ENCODE measurements around the gene CDH4.
"Not testable (repeated sequence)": the region's sequence is repeated elsewhere in the genome, so short reads cannot be mapped to it uniquely, and the experiment has no call there.

The CDH4 gene

DNA sequence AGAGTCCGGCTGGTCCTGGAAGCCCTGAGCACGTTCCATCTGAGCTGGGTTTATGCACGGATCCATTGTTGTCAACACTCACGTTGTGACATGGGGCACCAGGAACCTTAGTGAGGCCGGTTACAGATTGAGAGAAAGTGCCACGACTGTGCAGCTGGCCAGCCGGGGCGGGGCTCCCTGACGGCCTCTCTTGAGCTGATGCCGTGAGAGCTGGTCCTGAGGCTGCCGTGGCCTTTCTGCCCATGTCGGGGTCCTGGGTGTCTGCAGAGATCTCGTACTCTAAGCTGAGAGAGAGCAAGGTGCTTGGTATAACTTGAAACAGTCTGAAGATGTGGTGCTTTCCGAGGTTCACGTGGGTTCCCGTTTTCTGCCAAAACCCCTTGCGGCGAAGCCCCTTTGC, 10.0 kb downstream of the CDH4 start:
- Mint-ChIP-seq H3K4me1 (ENCODE audit: low read depth) (no peaks in the 10 kb centered on the region), H3K4me3 (no peak overlapping the region), H3K27ac (no peak overlapping the region), H3K27me3 (ENCODE audit: low read depth) (no peaks in the 10 kb centered on the region), H3K36me3 (ENCODE audit: low read depth) (no peaks in the 10 kb centered on the region), H3K9me3 (peaks cover 3% of the 10 kb centered on the region)

DNA sequence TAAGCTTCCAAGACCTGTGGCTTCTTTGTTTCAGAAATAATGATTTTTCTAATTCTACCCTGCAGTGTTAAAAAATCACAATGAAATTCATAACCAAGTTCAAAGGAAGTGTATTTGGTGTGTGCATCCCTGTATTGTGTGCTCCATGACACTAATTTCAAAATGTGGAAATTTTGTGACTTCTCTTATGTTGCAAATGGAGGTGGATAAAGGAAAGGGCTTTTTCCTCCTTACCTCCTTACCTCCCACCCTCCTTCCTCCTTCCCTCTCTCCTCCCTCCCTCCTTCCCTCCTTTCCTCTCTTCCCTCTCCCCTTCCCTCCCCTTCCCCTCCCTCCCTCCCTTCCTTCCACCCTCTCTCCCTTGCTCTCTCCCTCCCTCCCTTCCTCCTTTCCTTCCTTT, 10.5 kb downstream of the CDH4 start:
- H3K4me3 Mint-ChIP-seq, result no peak overlapping the region

GRCh38 chr20:61263084-61263695, 11.1 kb downstream of the CDH4 start:
- H3K4me1 Mint-ChIP-seq (ENCODE audit: low read depth), result no peaks in the 10 kb centered on the region
- H3K27ac Mint-ChIP-seq, result no peak overlapping the region
- no peaks in the 10 kb centered on the region for H3K36me3 Mint-ChIP-seq (ENCODE audit: low read depth)
- no peak overlapping the region for H3K4me3 Mint-ChIP-seq
- peaks cover 3% of the 10 kb centered on the region for H3K9me3 Mint-ChIP-seq
- no peaks in the 10 kb centered on the region for H3K27me3 Mint-ChIP-seq (ENCODE audit: low read depth)

More for the DNA sequence above, 10.5 kb downstream of the CDH4 start:
- H3K27ac Mint-ChIP-seq, result no peak overlapping the region
- H3K27me3 Mint-ChIP-seq (ENCODE audit: low read depth), result no peaks in the 10 kb centered on the region
- no peaks in the 10 kb centered on the region for H3K36me3 Mint-ChIP-seq (ENCODE audit: low read depth)
- H3K4me1 Mint-ChIP-seq (ENCODE audit: low read depth), result no peaks in the 10 kb centered on the region
- peaks cover 3% of the 10 kb centered on the region for H3K9me3 Mint-ChIP-seq

DNA sequence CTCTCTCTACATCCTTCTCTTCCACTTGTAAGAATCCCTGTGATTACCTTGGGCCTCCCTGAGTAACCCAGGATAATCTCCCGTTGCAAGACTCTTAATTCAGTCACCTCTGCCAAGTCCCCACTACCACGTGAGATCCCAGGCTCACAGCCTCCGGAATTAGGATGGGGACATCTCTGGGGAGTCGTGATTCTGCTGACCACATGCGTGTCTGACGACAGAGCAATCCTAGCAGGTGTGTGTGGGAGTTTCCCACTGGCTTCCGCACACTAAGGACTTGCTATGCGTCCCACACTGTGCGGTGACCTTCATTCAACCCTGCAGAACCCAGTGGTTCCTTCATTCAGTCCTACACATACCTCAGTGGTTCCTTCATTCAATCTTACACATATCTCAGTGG, 11.9 kb downstream of the CDH4 start:
- Mint-ChIP-seq H3K36me3 (ENCODE audit: low read depth) (no peaks in the 10 kb centered on the region), H3K4me3 (no peak overlapping the region), H3K27ac (no peak overlapping the region), H3K4me1 (ENCODE audit: low read depth) (no peaks in the 10 kb centered on the region), H3K9me3 (no peaks in the 10 kb centered on the region), H3K27me3 (ENCODE audit: low read depth) (no peaks in the 10 kb centered on the region)

DNA sequence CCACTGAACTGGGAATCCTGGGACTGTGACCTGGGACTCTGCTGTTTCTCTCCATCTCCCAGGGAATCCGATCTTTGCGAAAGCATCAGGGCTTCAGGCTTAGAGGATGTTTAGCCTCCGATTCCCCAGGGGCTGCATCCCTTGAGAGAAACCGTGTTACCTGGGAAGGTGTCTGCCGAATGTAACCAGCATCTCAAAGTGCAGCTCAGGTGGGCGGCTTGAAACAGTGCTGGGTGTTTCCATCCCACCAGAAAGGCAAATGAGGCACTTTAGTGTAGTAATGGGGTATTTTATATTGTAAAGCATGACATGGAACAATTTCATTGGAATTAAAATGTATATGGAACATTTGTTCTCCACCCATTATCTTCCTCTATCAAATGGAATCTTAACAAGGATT, 15.2 kb downstream of the CDH4 start:
- Mint-ChIP-seq H3K27ac (no peak overlapping the region), H3K9me3 (no peaks in the 10 kb centered on the region)

DNA sequence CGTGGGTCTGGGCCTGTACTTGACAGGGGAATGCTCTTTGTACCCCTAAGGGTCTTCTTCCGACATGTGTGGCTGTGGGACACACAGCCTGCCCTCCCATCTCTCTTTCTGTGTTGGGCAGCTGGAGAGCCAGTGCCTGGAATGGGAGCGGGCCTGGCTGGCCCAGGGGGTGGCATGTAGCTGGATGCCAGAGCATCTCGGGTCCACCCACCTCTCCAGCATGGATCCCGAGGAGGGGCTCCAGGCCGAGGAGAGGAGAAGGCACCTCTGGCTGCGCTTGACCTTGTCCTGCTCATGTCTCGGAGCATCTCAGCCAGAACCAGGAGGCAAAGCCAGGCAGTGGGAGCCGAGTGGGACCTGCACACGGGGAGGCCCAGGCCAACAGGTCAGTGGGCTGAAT, 16.0 kb downstream of the CDH4 start:
- Mint-ChIP-seq H3K36me3 (ENCODE audit: low read depth) (no peaks in the 10 kb centered on the region), H3K27me3 (ENCODE audit: low read depth) (no peaks in the 10 kb centered on the region), H3K4me3 (no peak overlapping the region), H3K4me1 (ENCODE audit: low read depth) (no peaks in the 10 kb centered on the region), H3K27ac (no peak overlapping the region), H3K9me3 (no peaks in the 10 kb centered on the region)

More for the DNA sequence above, 15.2 kb downstream of the CDH4 start:
- Mint-ChIP-seq H3K27me3 (ENCODE audit: low read depth) (no peaks in the 10 kb centered on the region), H3K36me3 (ENCODE audit: low read depth) (no peaks in the 10 kb centered on the region), H3K4me1 (ENCODE audit: low read depth) (no peaks in the 10 kb centered on the region), H3K4me3 (no peak overlapping the region)

DNA sequence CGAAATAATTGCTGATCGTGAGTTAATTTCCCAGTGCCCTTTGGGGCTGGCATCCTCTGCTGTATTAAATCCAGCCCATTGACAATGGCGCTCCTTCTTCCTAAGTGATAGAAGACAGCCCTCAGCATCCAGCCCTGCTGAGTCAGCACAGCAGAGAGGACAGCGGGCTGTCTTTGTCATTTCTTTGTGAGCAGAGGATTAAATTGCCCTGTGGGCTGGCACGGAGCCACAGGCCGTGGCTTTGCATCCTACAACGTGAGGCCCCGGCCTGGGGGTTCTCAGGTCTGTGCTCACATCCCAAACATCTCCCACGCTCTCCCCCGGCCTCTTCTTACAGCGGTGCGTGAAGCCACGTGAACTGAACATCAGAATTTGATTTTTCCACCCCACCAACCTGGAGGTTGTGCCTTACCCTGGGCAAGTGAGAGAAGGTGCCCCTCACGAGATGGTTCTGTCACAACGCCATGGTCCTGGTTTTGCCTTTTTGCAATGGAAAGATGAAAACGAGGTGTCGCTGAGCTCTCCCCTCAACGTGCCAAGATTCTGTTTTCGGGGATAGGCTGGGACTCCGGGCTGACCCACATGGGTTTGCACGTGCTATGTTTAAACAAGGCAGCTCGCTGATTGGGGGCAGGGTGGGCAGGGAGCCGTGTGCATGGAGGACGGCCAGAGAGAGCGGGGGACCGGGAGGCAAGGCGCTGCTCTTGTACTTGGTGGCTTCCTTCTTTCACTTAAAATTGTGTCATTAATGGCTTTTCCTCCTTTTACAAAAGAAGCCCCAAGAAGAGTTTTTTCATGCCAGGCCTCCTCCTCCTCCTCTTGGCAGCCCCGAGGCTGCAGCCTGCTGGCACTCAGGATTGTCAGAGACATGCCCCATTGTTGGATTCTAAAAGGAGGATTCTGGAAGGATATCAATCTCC, 19.5 kb downstream of the CDH4 start:
- H3K27ac Mint-ChIP-seq, result no peak overlapping the region
- H3K36me3 Mint-ChIP-seq (ENCODE audit: low read depth), result no peaks in the 10 kb centered on the region
- no peaks in the 10 kb centered on the region for H3K4me1 Mint-ChIP-seq (ENCODE audit: low read depth)
- H3K9me3 Mint-ChIP-seq, result peaks cover 15% of the 10 kb centered on the region
- H3K27me3 Mint-ChIP-seq (ENCODE audit: low read depth), result no peaks in the 10 kb centered on the region
- no peak overlapping the region for H3K4me3 Mint-ChIP-seq

DNA sequence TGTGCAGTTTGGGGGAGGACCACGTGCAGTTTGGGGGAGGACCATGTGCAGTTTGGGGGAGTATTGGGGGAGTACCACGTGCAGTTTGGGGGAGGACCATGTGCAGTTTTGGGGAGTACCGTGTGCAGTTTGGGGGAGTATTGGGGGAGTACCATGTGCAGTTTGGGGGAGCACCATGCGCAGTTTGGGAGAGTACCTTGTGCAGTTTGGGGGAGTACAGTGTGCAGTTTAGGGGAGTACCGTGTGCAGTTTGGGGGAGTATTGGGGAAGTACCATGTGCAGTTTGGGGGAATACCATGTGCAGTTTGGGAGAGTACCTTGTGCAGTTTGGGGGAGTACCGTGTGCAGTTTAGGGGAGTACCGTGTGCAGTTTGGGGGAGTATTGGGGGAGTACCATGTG, 21.0 kb downstream of the CDH4 start:
- H3K36me3 Mint-ChIP-seq (ENCODE audit: low read depth); H3K4me3 Mint-ChIP-seq; H3K27ac Mint-ChIP-seq; H3K4me1 Mint-ChIP-seq (ENCODE audit: low read depth); H3K27me3 Mint-ChIP-seq (ENCODE audit: low read depth): not testable (repeated sequence)
- H3K9me3 Mint-ChIP-seq, result peaks cover 15% of the 10 kb centered on the region

DNA sequence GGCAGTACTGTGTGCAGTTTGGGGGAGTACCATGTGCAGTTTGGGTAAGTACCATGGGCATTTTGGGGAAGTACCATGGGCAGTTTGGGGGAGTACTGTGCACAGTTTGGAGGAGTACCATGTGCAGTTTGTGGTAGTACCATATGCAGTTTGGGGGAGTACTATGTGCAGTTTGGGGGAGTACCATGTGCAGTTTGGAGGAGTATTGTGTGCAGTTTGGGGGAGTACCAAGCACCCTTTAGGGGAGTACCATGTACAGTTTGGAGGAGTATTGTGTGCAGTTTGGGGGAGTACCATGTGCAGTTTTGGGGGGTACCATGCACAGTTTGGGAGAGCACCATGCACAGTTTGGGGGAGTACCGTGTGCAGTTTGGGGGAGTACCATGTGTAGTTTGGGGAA, 21.6 kb downstream of the CDH4 start:
- not testable (repeated sequence) for H3K36me3 Mint-ChIP-seq (ENCODE audit: low read depth); H3K27ac Mint-ChIP-seq; H3K4me3 Mint-ChIP-seq; H3K4me1 Mint-ChIP-seq (ENCODE audit: low read depth); H3K27me3 Mint-ChIP-seq (ENCODE audit: low read depth)
- H3K9me3 Mint-ChIP-seq, result peaks cover 15% of the 10 kb centered on the region

- no peak overlapping the region for H3K27ac Mint-ChIP-seq
- no peak overlapping the region for H3K4me3 Mint-ChIP-seq
- H3K4me1 Mint-ChIP-seq (ENCODE audit: low read depth), result no peaks in the 10 kb centered on the region
- H3K9me3 Mint-ChIP-seq, result peaks cover 15% of the 10 kb centered on the region
- H3K36me3 Mint-ChIP-seq (ENCODE audit: low read depth), result no peaks in the 10 kb centered on the region
- no peaks in the 10 kb centered on the region for H3K27me3 Mint-ChIP-seq (ENCODE audit: low read depth)
Measured at GRCh38 chr20:61274326-61274725, 22.3 kb downstream of the CDH4 start.

DNA sequence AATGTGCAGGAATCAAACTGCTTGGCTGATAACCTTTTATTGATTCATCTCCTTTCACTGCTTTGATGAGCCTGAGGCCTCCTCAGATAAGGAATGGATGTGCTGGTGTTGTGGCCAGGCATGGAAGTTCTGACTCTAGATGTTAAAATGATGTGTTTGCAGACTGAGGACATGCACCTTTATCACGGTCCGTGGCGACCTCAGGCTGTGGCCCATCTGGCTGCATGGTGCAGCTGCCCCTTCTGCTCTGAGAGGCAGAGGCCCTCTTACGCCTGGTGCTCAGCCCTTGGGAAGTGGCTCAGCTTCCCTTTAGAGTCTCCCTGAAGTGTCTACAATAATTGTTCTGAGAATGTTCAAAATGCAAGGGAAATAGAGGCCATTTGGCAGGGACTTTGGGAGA, 26.2 kb downstream of the CDH4 start:
- Mint-ChIP-seq H3K9me3 (peaks cover 19% of the 10 kb centered on the region), H3K4me3 (no peak overlapping the region), H3K36me3 (ENCODE audit: low read depth) (peaks cover 3% of the 10 kb centered on the region), H3K4me1 (ENCODE audit: low read depth) (no peaks in the 10 kb centered on the region), H3K27me3 (ENCODE audit: low read depth) (no peaks in the 10 kb centered on the region), H3K27ac (no peak overlapping the region)

DNA sequence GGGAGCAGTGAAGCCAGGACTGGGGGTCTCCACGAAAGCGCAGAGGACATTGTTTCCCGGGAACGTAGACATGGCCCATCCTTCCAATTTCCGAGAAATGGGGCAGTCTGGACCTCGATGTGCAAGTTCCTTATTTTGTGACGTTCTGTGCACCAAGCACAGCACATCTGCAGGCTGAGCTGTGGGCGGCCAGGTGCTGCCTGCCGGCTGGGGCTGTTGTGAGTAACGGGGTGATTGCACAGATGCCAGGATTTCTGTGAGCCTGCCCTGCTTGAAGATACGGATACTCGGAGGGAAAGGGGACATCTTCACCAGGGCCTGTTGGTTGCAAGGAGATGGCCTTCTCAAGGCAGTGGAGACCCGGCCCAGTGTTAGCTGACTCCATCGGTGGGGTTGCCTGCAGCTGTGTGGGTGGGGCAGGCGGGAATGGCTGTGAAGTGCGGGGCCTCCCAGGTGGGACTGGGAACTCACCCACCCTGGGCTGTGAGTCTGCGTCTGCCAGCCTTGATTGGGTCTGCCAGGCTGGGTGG, 27.6 kb downstream of the CDH4 start:
- Mint-ChIP-seq H3K4me3 (no peak overlapping the region), H3K9me3 (peaks cover 10% of the 10 kb centered on the region), H3K4me1 (ENCODE audit: low read depth) (no peaks in the 10 kb centered on the region), H3K27ac (no peak overlapping the region), H3K27me3 (ENCODE audit: low read depth) (no peaks in the 10 kb centered on the region), H3K36me3 (ENCODE audit: low read depth) (peaks cover 3% of the 10 kb centered on the region)

DNA sequence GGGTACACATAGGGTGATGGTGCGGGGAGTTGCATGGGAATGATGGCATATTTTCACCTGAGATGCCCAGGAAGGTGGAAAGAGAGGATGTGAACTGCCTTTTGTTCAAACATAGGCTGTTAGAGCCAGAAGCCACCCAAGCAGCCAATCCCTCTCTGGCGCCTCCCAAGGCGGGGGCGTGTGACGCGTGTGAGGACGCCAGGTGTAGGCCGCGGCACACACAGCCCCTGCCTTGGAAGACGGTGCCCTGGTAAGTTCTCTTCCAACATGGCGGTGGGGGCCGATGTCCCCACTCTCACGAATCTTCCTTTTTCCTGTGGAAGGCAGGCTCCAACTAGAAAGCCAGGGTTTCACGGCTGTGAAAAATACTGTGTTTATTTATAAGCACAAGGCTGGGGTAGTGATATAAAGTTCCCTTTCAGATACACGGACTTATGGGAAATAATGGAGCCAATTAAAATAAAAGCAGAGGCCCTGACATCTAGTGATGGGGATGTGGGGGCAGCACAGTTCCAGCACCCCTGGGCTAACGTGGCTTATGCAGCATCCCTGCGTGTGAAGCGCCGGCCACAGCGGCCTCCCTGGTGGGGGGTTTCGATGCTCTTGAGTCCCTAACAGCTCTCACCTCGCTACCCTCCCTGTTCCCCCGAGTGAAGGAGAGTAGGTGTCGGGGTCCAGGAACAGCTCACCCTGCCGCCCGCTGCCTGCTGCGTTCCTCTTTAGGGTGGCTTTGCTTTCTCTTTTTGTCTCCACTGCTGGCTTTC, 28.3 kb downstream of the CDH4 start:
- Mint-ChIP-seq H3K9me3 (peaks cover 8% of the 10 kb centered on the region), H3K36me3 (ENCODE audit: low read depth) (peaks cover 3% of the 10 kb centered on the region), H3K27me3 (ENCODE audit: low read depth) (no peaks in the 10 kb centered on the region), H3K4me1 (ENCODE audit: low read depth) (no peaks in the 10 kb centered on the region), H3K27ac (no peak overlapping the region), H3K4me3 (no peak overlapping the region)

DNA sequence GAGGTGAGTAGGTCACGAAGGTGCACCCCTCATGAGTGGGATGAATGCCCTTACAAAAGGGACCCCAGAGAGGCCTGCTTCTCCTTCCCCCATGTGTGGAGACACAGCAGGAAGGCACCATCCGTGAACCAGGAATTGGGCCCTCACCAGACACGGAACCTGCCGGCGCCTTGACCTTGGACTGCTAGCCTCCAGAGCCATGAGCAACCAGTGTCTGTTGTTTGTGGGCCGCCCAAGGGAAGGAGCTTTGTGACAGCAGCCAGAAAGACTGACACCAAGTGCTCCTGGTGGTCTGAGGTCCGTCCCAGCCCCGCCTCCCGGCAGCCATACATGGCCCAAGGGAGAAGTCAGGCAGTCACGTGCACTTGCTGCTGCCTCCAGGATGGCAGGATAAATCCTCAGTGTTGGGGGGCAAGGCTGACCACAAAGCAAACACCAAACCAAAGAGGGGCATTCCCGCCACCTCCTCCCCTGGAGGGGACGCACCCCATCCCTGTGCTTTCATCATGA, 29.3 kb downstream of the CDH4 start:
- Mint-ChIP-seq H3K4me1 (ENCODE audit: low read depth) (no peaks in the 10 kb centered on the region), H3K27me3 (ENCODE audit: low read depth) (no peaks in the 10 kb centered on the region), H3K9me3 (peaks cover 8% of the 10 kb centered on the region), H3K36me3 (ENCODE audit: low read depth) (peaks cover 3% of the 10 kb centered on the region), H3K4me3 (no peak overlapping the region), H3K27ac (no peak overlapping the region)
